NCI-H345 treated with DMSO at 0.1 percent for 48 hours (cell line): Measurements from ENCODE around the gene EEIG1.
A peak's percentile ranks its signal among the peaks of the same experiment; 100 is the strongest.

ENCODE experiments used
- DNase-seq: peaks from one replicate; lab custom pipeline; 2025; ENCODE audit not compliant: unreplicated experiment; lab: John Stamatoyannopoulos, UW

The EEIG1 gene

DNA sequence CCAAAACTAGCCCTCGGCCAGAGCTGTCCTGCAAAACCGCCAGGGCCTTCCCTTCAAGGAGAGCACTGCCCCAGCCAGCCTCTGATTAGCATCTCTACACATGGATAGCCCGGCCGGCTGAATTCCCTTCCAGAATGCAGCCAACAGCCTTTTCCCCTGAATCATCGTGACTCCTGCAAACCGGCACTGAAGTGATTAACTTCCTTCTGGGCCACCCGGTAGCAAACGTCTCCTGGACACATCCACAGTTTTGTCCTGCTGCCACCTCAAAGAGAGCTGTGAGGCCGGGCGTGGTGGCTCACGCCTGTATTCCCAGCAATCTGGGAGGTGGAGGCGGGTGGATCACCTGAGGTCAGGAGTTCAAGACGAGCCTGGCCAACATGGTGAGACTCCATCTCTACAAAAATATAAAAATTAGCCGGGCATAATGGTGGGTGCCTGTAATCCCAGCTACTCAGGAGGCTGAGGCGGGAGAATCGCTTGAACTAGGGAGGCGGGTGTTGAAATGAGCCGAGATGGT, 21.1 kb upstream of the EEIG1 start:
- DNase-seq: no peak

DNA sequence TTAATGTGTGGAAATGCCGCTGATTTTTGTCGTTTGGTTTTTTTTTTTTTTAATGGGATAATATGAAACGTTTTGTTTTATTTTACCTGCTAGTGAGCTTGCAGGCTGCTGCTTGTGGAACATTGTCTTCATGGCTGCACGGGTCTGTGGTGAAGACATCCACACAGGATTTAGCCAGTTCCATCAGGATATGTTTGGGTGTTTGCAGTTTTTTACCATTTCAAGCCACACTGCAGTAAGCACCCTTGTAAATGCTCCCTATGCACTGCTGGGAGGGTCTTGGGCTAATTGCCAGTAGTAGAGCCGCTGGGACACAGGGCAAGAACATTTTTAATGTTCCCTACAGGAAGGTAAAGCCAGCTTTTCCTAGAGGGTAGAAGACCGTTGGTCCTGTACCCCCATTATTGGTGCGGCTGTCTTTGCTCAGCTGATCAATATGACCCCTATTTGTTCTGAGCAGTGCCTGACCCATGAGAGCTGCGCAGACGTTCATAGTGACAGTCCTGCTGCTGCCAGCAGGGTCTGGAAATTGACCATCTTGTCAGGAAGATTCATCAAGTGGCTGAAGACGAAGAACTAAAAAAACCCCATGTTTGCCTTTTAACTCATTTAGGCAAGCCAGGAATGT, 20.5 kb upstream of the EEIG1 start:
- no peak for DNase-seq

DNA sequence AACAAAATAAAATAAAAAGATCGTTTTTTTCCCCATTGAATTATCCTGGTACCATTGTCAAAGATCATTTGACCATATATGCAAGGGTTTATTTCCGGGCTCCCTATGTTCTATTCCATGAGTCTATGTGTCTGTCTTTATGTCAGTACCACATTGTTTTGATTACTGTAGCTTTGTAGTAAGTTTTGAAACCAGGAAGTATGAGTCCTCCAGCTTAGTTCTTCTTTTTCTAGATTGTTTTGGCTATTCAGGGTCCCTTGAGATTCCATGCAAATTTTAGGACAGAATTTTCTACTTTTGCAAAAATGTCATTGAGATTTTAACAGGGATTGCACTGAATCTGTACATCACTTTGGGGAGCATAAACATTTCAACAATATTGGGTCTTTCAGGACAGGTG, 18.7 kb upstream of the EEIG1 start:
- no peak for DNase-seq

DNA sequence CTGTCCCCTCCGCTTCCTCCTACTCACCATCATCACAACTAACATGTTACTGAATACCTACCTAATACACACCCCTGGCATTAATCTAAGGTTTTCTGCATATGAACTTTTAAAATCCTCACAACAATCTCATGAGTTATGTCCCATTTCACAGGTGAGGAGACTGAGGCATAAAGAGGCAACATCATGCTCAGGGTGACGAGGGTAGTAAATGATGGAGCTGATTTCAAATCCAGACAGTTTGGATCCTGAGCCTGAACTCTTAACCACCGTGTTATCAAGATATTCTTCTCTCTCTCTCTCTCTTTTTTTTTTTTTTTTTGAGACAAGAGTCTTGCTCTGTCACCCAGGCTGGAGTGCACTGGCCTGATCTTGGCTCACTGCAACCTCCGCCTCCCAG, 12.9 kb upstream of the EEIG1 start:
- no peak for DNase-seq

DNA sequence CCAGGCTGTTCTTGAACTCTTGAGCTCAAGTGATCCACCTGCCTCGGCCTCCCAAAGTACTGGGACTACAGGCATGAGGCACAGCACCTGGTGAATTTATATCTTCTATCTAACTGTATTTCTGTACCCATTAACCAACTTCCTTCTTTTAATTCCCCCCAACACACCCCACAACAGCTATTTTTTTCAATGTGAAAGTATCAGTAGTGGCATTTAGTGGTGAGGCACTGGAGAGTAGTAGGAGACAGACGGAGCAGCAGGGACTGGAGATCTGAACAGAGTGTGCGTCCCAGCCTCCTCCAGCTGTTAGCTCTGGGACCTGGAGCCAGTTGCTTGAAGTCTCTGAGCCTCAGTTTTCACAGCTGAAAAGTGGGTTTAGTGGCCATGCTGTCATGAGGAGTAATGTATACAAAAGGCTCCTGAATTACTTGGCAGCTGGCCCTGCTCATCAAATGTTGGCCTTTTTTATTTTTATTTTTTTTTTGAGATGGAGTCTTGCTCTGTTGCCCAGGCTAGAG, 11.0 kb upstream of the EEIG1 start:
- DNase-seq: no peak

DNA sequence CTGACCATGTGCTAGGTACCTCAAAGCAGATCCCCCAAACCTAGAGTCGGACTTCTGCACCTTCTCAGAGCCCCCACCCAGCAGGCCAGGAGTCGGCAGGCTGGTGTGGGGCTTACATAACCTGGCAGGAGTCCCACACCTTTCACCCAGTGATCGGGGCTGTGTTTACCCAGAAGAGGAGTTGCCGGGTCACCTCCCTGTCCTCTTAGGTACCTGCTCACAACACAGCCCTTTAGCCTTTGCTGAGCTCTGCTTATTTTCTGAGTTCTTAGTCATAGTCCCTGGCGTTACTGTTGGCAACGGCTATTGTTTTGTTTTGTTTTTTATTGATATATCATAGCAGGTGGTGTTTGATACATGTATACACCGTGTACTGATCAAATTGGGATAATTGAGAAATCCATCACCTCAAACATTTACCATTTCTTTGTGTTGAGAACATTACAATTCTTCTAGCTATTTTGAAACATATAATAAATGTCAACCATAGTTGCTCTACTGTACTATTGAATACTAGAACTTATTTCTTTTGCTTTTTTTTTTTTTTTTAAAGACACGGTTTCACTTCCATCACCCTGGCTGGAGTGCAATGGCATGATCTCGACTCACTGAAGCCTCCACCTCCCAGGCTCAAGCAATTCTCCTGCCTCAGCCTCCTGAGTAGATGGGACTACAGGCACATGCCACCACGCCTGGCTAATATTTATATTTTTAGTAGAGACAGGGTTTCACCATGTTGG, 10.4 kb upstream of the EEIG1 start:
- peak; percentile 14 for DNase-seq

DNA sequence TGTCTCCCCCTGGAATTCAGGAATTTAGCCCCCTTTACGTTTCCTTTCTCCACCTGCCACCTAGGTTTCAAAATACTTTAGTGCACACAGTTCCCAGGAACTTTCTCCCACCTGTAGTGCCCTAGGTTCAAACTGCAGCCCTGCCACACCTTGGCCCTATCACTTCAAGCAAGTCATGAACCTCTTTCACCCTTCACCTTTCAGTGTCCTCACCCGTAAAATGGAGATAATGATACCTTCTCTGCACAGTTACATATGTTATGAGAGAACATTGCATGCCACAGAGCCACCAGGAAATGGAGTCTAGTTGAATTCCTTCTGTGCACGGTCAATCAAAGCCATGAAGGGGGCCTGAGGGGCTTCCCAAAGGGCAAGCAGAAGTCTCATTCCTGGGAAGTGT, 9.8 kb upstream of the EEIG1 start:
- no peak for DNase-seq

DNA sequence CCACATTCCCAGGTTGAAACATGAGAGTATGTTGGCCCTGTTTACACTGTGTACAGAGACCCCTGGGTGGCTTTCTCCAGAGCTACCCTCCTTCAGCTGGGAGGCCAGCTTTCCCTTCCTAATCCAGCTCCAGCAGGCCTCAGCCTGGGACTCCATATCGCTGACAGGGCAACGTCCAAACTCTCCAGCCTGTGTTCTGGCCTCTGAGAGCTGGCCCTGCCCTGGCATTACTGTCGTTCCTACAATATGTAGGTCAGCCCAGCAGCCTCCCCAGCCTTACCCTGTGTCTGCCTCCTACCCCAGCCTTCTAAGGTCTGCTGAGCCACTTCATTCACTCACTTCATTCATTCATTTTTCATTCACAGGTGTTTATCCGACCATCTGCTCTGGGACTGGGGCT, 8.3 kb upstream of the EEIG1 start:
- DNase-seq: no peak

DNA sequence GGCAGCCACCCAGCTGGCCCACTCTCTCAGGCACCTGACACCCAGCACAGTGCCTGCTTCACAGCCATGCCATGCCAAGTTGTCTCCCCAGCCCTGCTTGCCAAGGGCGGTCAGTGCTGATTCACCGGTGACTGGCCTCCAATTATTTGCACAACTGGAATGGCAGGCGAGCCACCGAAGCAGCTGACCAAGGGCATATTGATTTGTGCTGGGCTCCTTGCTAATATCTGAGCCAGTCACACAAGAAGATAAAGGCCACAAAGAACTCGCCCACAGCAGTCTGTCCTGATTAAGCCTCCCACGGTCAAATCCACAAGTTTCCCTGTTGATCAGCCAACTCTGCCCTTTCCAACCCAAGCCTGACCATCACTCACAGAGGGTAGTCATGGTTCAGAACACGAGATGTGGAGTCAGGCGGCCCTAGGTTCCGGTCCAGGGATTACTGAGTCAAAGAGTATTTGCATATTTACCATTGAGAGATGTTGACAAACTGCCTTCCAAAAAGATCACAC, 6.4 kb upstream of the EEIG1 start:
- DNase-seq: no peak

DNA sequence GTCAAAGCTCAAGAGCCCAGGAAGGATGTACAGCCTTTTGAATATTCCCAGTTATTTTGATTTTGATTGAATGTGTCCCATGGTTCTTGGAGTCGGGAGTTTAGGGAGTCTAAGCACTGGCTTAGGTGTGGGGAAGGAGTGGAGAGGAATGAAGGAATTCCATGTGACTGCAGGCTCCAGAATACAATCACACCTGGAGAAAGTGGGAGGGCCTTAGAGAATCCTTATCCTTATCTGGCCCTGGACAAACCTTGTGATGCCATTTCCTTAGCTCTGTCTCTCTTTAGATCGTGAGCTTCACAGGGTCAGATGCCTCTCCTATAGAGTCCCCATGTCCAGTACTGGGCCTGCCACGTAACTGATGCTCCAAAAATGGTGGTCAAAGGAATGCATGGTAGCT, 4.2 kb upstream of the EEIG1 start:
- DNase-seq: no peak

DNA sequence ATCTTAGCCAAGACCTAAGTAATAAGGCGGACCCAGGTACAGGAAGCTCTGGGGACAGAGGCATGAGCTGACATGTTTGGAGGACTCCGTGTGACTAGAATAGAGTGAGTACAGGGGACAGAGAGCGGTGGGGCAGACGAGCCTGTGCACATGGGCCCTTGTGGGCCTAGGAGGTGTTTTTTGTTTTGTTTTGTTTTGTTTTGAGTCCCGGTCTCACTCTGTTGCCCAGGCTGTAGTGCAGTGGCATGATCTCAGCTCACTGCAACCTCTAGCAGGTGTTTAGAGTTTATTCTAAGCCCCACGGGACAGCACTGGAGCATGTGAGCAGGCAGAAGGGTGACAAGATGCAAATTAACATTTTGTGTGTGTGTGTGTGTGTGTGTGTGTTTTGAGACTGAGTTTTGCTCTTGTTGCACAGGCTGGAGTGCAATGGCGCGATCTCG, 3.1 kb upstream of the EEIG1 start:
- DNase-seq: no peak

DNA sequence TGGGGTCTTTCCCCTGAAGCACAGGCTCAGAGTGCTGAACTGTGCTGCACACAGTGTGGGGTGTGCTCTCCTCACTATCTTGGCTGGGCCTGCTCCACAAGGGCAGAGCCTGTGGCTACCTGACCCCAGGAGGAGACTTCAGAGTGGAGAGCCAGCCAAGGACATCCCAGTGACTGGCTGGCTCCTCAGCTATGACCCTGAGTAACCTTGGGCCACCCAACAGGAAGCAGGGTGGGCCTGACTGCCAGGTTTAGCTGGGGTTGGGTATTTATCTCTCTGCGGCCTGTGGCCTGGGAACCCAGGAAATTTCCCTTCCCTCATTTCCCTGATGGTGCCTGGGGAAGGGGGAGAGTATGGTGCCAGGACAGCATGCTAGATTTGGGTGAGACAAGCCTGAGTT, 2.1 kb upstream of the EEIG1 start:
- no peak for DNase-seq

DNA sequence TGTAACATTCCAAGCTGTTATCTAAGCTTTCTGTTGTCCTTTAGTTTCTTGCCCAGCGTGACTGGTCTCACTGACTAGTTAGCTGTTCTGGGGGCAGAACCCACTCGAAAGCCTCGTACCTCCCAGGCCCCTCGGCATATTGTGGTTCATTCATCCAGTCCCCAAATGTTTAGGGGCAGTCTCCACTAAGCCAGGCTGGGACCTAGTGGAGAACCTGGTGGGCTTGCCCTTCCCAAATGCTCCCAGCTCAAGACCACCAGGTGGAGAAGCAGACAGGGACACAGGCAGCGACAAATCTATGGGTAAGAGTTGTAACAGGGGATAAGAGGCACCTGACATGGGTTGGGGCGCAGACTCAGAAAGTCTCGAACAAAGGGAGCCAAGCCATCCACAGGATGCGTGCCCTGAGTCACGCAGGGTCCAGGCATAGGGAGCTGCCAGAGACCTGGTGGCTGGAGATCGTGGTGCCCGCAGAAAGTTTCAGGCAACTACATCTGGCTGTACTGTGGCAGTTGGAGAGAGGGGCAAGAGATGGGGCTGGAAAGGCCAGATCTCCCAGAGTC, 851 bp upstream of the EEIG1 start:
- DNase-seq: no peak

DNA sequence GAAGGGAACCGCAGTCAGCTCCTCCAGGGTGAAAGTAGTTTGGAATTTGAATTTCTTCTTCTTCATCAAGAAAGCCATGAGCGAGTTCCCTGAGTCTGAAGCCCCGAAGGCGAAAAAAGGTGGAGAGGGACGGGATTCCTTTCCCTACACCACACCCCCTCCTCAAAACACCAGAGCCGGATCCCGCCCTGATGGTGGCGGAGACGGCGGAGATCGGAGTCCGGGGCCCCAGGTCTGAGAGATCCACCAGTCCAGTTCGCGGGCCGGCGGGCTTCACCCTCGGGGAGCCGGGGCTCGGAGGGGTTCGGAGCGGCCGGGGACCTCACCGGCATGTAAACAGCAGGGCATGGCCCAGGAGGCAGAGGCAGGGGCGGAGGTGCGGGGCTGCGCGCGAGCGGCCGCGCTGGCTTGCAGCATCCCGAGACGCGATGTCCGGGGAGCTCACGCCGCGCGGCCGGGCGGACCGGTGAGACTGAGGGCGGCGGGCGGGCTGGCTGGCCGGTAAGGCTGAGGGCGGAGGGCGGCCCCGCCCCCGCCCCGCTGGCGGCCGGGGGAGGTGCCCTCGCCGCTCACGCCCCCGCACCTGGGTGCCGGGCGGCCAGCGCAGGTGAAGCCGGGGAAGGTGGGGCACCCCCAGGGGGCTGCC, 606 bp downstream of the EEIG1 start:
- peak; percentile 18 for DNase-seq

DNA sequence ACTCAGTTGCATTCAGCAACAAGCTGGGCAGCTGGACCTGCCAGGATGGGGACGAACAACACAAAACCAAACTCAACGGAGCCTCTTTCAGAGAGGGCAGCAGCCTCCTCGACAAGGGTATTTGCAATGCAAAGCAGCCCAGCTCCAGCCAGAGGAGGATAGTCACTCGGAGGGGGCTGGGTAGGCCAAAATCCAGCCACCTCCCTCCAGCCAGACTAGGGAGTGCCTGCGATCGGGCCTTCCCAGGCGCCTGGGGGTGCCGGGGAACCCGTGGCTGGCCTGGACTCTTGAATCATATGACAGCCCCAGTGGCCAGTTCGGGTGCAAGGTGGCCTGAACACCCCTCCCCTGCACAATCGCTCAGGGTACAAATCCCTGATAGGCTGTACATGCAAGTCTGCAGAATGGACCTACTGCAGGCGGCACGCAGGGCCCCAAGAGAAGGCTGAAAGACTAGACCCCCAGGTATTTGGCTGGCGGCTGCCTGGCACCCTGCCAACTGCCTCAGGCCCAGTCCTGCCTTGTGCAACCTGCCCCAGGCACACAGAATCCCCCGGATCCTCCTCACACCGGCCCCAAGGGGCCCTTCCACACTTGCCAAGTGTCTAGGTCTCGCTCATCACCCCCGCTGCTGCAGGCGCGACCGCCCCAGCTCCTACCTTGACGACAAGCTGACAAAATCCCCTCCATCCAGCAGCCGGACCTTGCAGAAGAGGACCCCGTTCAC, 1.3 kb downstream of the EEIG1 start:
- peak; percentile 47 for DNase-seq

DNA sequence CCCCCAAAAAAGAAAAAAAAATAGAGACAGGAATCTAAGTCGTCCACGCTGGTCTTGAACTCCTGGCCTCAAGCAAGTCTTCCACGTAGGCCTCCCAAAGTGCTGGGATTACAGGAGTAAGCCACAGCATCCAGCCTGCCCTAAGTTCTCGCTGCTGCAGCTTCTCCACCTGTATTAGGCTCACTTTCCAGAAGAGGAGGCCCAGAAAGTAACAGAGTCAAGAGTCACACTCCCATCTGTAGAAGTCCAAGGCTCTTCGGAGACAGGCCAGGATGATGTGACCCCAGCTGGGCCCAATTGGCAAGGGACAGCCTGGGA, 1.8 kb downstream of the EEIG1 start:
- DNase-seq: no peak

DNA sequence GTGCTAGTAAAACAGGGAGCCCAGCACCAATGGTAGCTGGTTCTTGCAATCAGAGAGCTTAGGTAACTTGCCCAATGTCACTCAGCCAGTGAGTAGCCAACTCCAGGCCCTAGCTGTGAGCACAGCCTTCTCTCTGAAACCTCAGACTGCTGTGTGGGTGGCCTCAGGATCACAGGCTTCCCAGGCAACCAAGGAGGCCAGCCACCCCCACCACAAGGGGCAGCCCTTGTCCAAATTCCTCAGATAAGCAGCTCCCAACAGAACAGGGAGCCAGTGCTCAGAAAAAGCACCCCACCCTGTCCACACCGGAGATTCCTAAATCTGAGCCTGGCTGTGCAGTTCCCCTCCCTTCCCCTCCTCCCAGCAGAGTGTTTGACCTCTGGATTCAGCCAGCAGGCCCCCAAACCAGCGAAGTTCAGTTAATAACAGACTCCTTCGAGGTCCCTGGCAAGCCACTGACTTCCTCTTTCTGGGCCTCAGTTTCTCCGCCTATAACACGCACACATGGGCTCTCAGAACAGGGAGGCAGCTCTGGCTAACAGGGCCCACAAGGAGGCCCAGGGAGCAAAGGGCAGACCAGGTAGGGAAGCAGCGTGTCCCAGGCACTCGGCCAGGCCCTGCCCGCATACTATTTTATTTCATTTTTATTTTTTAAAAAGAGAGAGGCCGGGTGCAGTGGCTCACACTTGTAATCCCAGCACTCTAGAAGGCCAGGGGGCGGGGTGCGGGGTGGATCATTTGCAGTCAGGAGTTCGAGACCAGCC, 2.7 kb downstream of the EEIG1 start:
- DNase-seq: no peak

DNA sequence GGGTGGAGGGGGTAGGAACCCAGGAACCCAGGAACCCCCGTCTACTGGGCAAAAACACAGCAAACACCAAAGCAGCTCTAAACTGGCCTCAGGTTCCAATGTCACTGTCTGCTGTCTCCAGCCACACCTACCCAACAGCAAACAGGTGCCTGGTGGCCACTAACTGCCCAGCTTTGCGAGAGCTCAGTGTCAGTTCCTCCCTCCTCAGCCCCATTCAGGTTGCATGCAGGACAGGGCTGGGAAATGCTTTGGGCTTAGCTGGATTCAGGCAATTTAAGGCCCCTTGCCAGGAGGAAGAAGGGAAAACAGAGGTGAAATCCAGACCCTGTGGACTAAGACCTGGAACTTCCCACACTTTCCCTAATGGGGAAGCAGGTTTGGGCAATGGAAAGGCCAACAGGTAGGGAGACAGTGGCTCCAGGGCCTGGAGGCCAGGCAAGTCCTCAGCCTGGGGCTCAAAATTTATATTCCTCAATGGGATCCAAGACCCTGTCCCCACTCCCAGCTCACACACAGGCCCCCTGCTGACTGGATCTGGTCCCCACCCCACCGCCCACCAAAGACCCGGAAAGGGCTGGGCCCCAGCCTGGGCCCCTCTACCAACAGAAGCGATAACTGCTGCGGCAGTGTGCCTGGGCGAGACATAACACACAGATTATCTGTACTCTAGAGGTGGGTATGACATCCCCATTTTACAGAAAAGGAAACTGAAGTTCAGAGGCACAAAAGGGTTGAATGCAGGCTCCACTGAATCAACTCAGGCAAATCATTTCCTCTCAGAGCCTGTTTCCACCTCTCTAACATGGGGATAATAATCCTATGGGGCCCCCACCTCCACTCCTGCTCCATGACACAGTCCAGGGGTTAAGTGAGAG, 3.5 kb downstream of the EEIG1 start:
- no peak for DNase-seq

DNA sequence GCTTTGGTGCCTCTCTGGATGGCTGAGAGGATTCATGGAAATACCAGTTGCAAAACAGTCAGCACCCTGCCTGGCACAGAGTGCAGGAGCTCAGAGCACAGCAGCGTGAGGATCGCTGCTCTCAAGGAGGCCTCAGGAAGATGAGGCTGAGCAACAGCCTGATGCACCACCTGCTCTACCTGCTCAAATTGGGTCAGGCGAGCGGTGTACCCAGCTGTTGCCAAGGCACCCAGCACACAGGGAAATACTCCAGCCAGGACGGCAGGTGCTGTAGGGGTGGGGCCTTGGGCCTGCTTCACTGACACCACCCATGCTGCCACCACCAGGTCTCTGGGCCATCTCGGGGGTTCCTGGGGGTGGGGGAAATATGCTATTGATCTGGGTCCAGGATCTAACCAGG, 4.3 kb downstream of the EEIG1 start:
- peak; percentile 78 for DNase-seq
